Measurements from ENCODE around the gene LRBA.

DNA sequence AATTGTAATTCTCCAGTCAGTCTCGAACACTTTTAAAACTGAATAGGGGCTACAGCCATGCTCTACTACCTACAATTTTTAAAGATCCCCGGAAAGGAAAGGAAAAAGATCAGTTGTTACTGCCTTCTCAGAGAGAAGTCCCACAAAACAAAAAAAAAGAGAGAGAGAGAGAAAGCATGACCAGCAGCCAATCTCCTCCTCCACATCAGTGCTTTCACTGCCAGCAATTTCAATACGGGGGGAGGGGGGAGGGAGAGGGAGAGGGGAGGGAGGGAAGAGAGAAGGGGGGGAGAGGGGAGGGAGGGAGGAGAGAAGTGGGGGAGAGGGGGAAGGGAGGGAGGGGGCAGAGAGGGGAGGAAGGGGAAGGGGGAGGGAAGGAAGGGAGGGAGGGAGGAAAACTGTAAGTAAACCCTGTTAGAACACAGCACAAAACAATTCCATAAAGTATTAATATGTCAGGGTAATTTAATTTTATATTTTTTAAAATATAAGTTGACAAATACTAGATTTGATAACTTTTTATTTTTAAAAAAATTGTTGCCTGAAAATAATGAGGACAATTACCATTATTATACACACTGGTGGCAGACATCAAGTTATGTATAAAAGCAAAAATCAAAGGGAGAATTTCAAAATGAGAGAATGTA lies 108.0 kb downstream of the LRBA start:
- no peak for TF ChIP-seq POLR2AphosphoS5 (IDR thresholded peaks at IDR 0.05; ENCODE audit: low read depth, low read length)
- TF ChIP-seq POLR2A (IDR thresholded peaks at IDR 0.05; ENCODE audit: low read depth, low read length) = no peak

Measured in GM12892 (cell line).